Stimulated activated effector memory CD8-positive, alpha-beta T cell treated with anti-CD3 and anti-CD28 coated beads, Interleukin-12 subunit alpha, Interleukin-12 subunit beta, amount 100 ng/mL, for 72 hours (primary cell): ENCODE measurements around the gene GABRD.

Experiments
- ATAC-seq: fragments of 150-1000 bp; cut with Tn5 transposase; 2 replicates; pipeline ENCODE4 v1.10.0; 2021
- DNase-seq, 2 donors: peaks; one replicate each; pipeline ENCODE4 v3.0.0; 2021 to 2022; ENCODE audit warnings: low spot score in 2 of 2
- H3K27ac Mint-ChIP-seq: one replicate; pipeline ENCODE4 v1.8.0; 2022; ENCODE audit warnings: mild to moderate bottlenecking, mixed read lengths
- H3K36me3 Mint-ChIP-seq: one replicate; pipeline ENCODE4 v1.8.0; 2022; ENCODE audit warnings: mild to moderate bottlenecking, mixed read lengths
- H3K4me1 Mint-ChIP-seq: one replicate; pipeline ENCODE4 v1.8.0; 2022; ENCODE audit warnings: mixed read lengths
- H3K4me3 Mint-ChIP-seq: one replicate; pipeline ENCODE4 v1.8.0; 2022; ENCODE audit warnings: mild to moderate bottlenecking, mixed read lengths
- H3K9me3 Mint-ChIP-seq: one replicate; pipeline ENCODE4 v1.8.0; 2022; ENCODE audit warnings: mixed read lengths

Gene GABRD

DNA sequence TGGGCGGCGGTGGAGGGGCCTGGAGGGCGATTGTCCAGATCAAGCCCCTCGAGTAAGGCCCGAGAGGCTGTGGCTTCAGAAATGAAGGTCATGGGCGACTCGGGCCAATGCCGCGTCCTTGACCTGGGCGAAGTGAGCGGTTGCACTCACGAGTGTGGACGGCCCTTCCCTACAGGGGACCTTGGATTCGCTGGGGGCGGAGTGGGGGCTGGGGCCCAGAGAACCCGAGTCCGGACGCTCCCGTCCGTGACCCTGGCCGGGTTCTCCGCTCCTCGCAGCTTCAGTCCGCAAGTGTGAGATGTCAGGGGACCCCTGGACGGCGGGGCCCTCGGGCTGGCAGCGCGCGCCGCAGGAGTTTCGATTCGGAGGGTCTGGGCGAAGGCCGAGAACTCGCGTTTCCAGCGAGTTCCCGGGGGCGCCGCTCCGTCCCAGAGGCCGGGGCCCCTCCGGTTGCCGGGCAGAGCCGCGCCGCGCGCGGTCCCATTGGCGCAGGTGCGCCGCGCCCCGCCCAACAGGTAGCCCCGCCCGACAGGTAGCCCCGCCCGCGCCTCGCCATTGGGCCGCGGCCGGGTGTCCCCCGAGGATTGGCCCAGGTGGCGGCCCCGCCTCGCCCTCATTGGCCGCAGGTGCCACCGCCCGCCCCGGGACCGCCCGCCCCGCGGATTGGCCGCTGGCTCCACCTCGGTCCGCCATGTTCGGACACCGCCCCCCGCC lies 30.7 kb downstream of the GABRD start, which contains the start of gene PRKCZ:
PRKCZ (plus strand) TSS at position 694 of the 714 bp plus-strand sequence. CDS start 220 bp downstream, outside the sequence.
- ATAC-seq (peak; percentile 95), DNase-seq (peak; percentile 89 to 96)
- Mint-ChIP-seq H3K4me1 (peaks cover 49% of the 10 kb centered on the region), H3K36me3 (no peaks in the 10 kb centered on the region), H3K9me3 (no peaks in the 10 kb centered on the region), H3K4me3 (peak within 1 kb of the TSS; percentile 76), H3K27ac (peak within 1 kb of the TSS; percentile 65)

DNA sequence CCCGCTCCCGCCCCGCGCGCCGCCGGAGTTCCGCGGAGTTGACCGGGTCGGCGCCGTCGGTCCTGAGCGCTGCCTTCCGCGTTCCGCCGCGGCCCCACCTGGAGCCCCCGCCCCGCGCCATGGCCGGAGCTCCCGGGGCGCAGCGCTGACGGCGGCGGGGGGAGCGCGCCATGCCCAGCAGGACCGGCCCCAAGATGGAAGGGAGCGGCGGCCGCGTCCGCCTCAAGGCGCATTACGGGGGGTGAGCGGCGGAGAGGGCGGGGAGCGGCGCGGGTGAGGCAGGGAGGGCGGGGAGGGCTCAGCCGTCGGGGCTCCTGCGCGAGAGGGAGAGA lies 31.3 kb downstream of the GABRD start:
- peak; percentile 55 for ATAC-seq
- Mint-ChIP-seq H3K36me3 (no peaks in the 10 kb centered on the region), H3K4me1 (peaks cover 44% of the 10 kb centered on the region), H3K27ac (no peak overlapping the region), H3K9me3 (no peaks in the 10 kb centered on the region), H3K4me3 (peak overlapping the region; percentile 76)
- no peak for DNase-seq

DNA sequence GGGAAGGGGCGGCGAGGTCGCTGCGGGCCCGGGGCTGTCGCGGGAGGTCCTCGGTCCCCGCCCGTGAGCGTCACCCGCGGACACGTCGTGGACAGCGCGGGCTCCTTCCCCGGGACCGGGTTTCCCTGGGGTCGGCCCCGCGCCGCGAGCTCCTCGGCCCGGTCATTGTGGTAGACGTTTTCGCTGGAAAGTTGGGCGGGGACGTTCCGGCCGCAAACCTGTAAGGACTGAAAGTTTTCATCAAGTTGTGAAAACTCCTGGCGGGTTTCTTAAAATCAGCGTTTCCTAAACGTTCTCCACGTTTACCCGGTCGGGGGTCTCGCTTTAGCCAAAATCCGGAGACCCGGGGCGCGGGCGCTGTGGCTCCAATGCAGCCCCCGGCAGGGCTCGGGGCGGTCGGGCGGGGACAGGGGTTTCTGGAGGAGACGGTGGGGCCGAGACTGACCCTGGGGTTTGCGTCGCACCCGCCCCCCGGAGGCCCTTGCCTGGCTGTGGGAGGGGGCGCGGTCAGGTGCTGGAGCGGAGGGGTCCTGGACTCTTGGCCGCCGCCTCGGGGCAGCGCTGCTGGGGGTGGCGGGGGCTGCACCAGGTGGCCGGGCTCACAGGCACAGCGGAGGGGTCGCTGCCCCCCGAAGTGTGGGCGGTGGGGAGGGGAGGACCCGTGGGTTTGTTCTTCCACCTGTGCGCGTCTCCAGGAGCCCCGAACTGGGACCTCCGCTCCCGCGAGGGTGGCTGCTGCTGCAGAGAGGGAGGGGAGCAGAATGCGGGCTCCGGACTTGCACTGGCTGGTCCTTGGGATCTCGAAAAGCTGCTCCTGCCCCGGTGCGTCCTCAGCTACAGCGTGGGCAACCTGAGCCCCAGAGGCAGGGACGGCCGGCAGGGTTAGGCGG lies 31.9 kb downstream of the GABRD start:
- Mint-ChIP-seq H3K4me3 (peak overlapping the region; percentile 76), H3K4me1 (peaks cover 38% of the 10 kb centered on the region), H3K27ac (no peak overlapping the region), H3K36me3 (no peaks in the 10 kb centered on the region), H3K9me3 (no peaks in the 10 kb centered on the region)
- no peak for ATAC-seq
- DNase-seq: peak in 1 of 2 donors; percentile 61

DNA sequence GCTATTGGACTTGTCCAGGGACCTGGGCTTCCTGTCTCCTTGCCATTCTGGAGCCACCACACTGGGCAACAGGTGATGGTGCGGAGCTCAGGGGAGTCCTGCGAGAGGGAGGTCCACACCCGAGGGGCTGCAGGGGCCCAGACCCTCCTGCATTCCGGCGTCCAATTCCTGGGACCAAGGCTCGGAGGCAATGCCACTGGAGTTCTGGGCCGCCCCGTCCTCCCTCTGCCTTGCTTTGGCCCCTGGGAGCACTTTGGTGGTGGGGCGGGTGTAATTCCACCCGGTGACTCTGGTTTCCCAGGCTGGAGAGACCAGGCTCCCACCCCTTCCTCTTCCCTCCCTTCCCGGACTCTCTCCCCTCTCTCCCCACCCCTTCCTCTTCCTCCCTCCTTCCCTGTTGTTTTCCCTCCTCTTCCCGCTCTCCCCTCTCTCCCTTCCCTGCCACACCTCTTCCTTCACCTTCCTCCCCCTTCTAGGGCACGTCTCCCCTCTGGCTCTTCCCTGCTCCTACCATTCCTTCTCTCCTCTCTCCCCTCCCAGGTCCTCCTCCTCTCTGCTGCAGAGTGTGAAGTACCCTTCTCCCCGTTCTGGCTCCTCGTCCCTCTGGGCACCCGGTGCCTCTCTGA lies 33.0 kb downstream of the GABRD start:
- ATAC-seq: no peak
- Mint-ChIP-seq H3K9me3 (no peaks in the 10 kb centered on the region), H3K36me3 (peaks cover 10% of the 10 kb centered on the region), H3K4me3 (peak overlapping the region; percentile 76), H3K4me1 (peaks cover 38% of the 10 kb centered on the region), H3K27ac (peak overlapping the region; percentile 78)
- no peak for DNase-seq

DNA sequence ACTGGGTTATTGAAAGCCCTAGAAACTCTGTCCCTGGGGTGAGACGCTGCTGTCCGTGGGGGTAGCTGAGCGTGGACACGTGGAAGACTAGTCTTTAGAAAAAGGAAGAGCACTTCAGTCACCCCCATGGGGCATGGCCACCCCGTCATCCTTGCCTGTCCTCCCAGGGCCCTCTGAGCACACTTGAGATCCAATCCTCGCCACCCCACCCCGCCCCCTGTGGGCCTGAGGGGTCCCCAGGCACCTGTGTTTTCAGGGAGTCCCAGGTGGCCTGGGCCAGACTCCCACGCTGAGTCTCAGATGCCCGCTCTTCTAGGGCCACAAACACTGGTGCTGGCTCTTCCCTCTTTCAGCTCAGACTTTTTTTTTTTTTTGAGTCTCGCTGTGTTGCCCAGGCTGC lies 33.6 kb downstream of the GABRD start:
- Mint-ChIP-seq H3K4me1 (peaks cover 38% of the 10 kb centered on the region), H3K4me3 (peak overlapping the region; percentile 76), H3K9me3 (no peaks in the 10 kb centered on the region), H3K27ac (peak overlapping the region; percentile 78), H3K36me3 (peaks cover 10% of the 10 kb centered on the region)
- no peak for ATAC-seq
- no peak for DNase-seq

DNA sequence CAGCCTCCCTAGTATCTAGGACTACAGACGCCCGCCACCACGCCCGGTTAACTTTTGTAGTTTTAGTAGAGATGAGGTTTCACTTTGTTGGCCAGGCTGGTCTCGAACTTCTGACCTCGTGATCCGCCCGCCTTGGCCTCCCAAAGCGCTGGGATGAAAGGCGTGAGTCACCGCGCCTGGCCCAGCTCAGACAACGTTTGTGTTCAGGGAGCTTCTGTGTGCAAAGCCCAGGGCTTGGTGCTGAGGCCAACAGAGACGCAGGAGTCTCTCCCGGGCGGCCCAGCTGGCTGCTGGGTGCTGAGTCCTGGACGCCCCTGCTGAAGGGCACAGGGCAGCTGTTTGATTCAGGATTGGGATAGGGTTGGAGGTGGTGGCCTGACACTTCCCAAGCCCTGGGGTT lies 34.1 kb downstream of the GABRD start:
- H3K9me3 Mint-ChIP-seq: no peaks in the 10 kb centered on the region
- H3K4me3 Mint-ChIP-seq: peak overlapping the region; percentile 76
- H3K4me1 Mint-ChIP-seq: peaks cover 36% of the 10 kb centered on the region
- DNase-seq: no peak
- peak overlapping the region; percentile 78 for H3K27ac Mint-ChIP-seq
- peaks cover 10% of the 10 kb centered on the region for H3K36me3 Mint-ChIP-seq
- ATAC-seq: no peak

DNA sequence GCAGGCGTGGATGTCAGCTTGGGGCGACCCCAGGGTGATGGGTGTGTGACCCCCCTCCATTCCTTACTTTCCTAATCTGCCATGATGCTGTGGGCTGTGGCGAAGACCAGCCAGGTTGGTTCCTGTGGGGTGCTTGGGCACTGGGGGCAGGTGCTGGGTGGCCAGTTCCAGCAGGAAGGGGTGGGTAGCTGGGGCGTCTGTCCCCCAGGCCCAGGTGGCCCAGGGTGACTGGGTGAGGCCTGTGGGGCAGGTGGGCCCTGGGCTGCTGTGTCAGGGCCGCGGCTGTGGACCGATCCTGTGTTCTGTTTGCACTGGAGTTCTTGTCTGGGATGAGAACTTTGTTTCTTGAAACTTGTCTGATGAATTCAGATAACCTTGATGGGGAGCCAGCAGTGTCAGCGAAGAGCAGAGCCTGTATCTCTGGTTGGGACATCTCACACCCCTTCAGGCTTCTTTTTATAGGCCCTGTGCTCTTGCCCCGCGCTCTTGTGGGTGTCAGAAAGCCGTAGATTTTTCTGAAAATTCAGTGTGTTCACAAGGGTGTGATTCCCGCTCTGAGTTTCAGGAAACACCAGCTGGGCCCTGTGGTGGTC lies 34.7 kb downstream of the GABRD start:
- peaks cover 29% of the 10 kb centered on the region for H3K4me1 Mint-ChIP-seq
- ATAC-seq (no peak), DNase-seq (no peak)
- peaks cover 10% of the 10 kb centered on the region for H3K36me3 Mint-ChIP-seq
- no peak overlapping the region for H3K4me3 Mint-ChIP-seq
- no peak overlapping the region for H3K27ac Mint-ChIP-seq
- H3K9me3 Mint-ChIP-seq: no peaks in the 10 kb centered on the region

DNA sequence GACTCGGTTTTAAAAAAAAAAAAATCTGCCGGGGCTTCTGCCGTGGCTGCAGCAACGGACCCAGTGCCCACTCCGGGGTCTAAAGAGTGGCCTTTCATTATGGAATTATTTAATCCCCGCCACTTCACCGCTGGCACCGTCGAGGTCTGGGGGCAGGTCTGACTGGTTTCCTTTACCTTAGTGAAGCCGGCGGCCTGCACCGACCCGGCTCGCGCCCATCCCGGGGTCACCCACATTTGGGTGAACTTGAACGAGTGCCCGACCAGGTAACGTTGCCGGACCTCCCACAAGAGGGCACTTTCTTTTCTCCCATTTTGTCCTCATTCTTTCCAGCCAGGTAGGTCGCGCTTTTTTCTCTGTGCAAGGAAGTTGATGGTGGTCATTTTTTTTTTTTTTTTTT lies 35.4 kb downstream of the GABRD start:
- DNase-seq (no peak), ATAC-seq (no peak)
- Mint-ChIP-seq H3K9me3 (no peaks in the 10 kb centered on the region), H3K27ac (no peak overlapping the region), H3K4me1 (peaks cover 23% of the 10 kb centered on the region), H3K4me3 (no peak overlapping the region), H3K36me3 (peaks cover 16% of the 10 kb centered on the region)

DNA sequence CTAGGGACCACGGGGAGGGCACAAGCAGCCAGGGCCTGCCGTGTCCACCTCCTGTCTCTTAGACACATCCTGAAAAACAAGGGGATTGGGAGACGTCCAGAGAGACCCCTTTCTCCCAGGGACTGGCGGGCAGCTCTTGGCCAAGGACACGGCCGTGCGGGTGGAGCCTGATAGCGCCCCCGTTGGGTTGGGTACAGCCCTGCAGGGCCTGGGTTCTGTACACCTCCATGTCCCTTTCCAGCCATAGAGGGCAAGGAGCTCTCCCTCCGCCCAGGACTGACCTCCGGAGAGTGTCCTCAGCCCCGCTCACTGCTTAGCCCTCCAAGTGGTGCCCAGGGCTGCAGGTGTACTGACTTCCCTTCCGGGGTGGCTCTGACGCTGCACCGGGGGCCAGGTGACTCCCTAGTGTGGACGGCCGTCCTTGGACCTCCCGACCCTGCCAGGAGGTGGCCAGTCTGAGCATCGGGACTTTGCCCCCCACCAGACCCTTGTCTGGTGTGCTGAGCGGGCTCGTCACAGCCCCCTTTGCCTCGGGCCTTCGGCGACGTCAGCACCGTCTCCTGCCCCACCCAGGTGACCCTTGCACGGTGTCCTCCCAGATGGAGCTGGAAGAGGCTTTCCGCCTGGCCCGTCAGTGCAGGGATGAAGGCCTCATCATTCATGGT lies 36.9 kb downstream of the GABRD start:
- no peak for ATAC-seq
- DNase-seq: no peak
- no peak overlapping the region for H3K27ac Mint-ChIP-seq
- no peaks in the 10 kb centered on the region for H3K9me3 Mint-ChIP-seq
- peaks cover 21% of the 10 kb centered on the region for H3K4me1 Mint-ChIP-seq
- no peak overlapping the region for H3K4me3 Mint-ChIP-seq
- peaks cover 17% of the 10 kb centered on the region for H3K36me3 Mint-ChIP-seq

DNA sequence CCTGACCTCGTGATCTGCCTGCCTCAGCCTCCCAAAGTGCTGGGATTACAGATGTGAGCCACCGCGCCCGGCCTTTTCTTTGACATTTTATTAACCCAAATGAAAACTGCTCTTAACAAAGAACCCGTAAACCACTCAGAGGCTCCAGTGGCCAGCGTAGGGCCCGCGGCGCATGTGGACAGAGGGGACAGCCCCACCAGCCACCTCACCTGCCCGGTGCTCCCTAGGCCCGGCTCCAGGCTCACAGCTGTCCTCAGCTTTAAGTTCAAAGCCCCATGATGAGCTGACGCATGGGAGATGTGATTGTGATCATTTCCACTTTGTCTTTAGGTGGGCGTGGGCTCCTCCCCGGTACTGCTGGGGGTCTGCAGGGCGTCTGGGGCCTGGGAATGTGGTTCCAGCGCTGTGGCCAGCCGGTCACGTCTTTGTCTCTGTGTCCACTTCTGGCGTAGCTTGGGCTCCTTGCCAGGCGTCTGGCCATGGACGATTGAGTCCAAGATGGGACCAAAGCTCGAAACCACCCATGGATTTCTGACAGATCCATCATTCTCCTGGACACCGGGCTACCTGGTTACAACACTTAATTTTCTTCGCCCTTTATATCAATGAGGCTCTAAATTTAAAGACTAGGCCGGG lies 37.9 kb downstream of the GABRD start:
- DNase-seq: no peak
- H3K9me3 Mint-ChIP-seq: no peaks in the 10 kb centered on the region
- H3K4me1 Mint-ChIP-seq: peaks cover 14% of the 10 kb centered on the region
- no peak for ATAC-seq
- no peak overlapping the region for H3K27ac Mint-ChIP-seq
- peaks cover 17% of the 10 kb centered on the region for H3K36me3 Mint-ChIP-seq
- H3K4me3 Mint-ChIP-seq: no peak overlapping the region

DNA sequence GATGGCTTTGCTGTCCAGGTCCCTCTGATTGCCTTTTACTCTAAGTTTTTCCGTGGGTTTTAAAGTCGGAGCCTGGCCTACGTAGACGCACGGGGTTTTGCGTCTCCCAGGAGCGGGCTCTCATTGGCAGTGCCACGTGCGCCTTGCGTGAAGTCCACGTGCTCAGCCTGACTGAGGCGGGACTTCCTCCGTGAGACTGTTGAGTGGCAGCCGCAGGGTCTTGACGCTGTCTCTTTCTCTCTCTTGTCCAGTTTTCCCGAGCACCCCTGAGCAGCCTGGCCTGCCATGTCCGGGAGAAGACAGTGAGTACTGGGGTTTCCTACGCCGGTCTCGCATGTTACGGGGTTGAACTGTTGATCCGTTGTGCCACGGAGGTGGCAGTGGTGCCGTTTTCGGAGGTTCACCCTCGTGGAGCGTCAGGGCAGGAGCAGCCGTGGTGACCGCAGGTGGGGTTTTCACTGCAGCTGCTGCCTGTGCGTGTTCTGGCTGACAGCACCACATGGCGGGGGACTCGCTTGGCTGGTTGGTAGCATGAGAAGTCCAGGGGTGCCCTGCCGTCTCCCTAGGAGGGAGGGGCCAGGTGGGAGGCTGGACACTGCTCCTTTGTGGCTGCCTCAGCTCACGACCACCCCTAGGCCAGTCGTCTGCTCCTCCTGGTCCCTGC lies 40.3 kb downstream of the GABRD start:
- no peaks in the 10 kb centered on the region for H3K4me1 Mint-ChIP-seq
- no peak for ATAC-seq
- H3K9me3 Mint-ChIP-seq: no peaks in the 10 kb centered on the region
- H3K36me3 Mint-ChIP-seq: peaks cover 17% of the 10 kb centered on the region
- H3K4me3 Mint-ChIP-seq: no peak overlapping the region
- DNase-seq: no peak
- H3K27ac Mint-ChIP-seq: no peak overlapping the region

DNA sequence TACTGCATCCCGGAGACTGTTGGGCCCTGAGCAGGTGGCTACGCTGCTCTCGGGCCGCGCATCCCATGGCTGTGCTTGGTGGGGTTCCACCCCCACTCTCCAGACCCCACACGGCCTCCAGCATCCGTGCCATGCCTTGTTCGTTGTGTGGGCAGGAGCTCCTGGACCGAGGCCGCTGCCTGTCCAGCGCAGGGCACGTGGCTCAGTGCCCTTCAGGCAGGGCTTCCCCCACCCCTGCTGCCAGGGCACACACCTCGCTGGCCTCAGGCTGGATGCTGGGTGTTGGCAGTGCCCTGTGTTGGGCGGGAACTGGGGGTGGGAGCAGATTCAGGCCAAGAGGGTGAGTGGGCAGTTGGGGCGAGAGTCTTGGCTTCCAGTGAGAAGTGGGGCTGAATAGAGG lies 40.9 kb downstream of the GABRD start:
- DNase-seq: no peak
- Mint-ChIP-seq H3K9me3 (no peaks in the 10 kb centered on the region), H3K36me3 (peaks cover 17% of the 10 kb centered on the region), H3K4me3 (no peak overlapping the region), H3K27ac (no peak overlapping the region), H3K4me1 (no peaks in the 10 kb centered on the region)
- no peak for ATAC-seq

DNA sequence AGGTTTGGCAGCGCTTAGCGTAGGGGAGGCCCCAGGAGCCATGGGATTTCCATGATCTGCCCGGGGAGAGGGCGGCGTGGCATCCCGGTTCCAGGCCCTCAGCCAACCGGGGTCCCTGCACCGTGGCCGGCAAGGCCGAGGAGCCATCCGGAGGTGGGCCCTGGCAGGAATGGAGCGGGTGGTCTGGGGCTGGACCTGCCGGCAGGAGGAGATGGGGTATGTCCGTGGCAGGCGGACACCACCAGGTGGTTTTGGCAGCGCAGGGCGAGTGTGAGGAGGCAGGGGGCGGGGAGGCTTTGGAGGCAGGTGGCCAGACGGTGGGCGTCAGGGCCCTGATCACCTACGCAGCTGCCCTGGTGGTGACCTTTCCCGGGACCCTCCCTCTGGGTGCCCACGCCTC lies 41.4 kb downstream of the GABRD start:
- Mint-ChIP-seq H3K4me3 (no peak overlapping the region), H3K36me3 (peaks cover 17% of the 10 kb centered on the region), H3K27ac (no peak overlapping the region), H3K9me3 (no peaks in the 10 kb centered on the region), H3K4me1 (no peaks in the 10 kb centered on the region)
- ATAC-seq: no peak
- DNase-seq: no peak
